ENCODE results near the gene HNRNPUL1. TPM values are rescaled to one million over a fixed set of nuclear protein-coding genes. Genes with fewer than 3 reads are reported as not detected.
A peak's percentile ranks its signal among the peaks of the same experiment; 100 is the strongest.

Gene HNRNPUL1
- total and polyA plus RNA-seq, 11 donors, result 64.2 to 138 (median 114) TPM

GRCh38 chr19:41330946-41331678, 66.9 kb downstream of the HNRNPUL1 start:
- Histone ChIP-seq H3K4me1 (peaks cover 0 to 85% (median 31%) of the 10 kb centered on the region in 12 donors), H3K27ac (no peak overlapping the region), H3K27me3 (no peaks in the 10 kb centered on the region), H3K36me3 (peaks cover 0 to 65% (median 19%) of the 10 kb centered on the region in 9 donors), H3K4me3 (no peak overlapping the region), H3K9me3 (no peaks in the 10 kb centered on the region)
- no peak for ATAC-seq
- DNase-seq, result no peak
- 61 to 74% (median 70%) methylated on average over 35 to 47 of the region's 47 CpGs for WGBS, 4 donors
- no peak for TF ChIP-seq POLR2A (IDR thresholded peaks at IDR 0.05)
- no peak for TF ChIP-seq CTCF (IDR thresholded peaks at IDR 0.05)
- intact Hi-C loops (cut with DNase I), result no loop called here

GRCh38 chr19:41332000-41332399, 67.8 kb downstream of the HNRNPUL1 start:
- Histone ChIP-seq H3K4me1 (peaks cover 0 to 76% (median 22%) of the 10 kb centered on the region in 12 donors), H3K36me3 (peaks cover 0 to 74% (median 21%) of the 10 kb centered on the region in 9 donors), H3K27me3 (no peaks in the 10 kb centered on the region), H3K4me3 (no peak overlapping the region), H3K9me3 (no peaks in the 10 kb centered on the region), H3K27ac (no peak overlapping the region)
- intact Hi-C loops (cut with DNase I), result no loop called here
- TF ChIP-seq POLR2A (IDR thresholded peaks at IDR 0.05) (no peak), CTCF (IDR thresholded peaks at IDR 0.05) (no peak)
- DNase-seq (no peak), ATAC-seq (no peak)
- WGBS, 4 donors, result 92 to 95% (median 93%) methylated on average over 14 to 16 of the region's 16 CpGs

GRCh38 chr19:41332468-41332867, 68.3 kb downstream of the HNRNPUL1 start:
- no peaks in the 10 kb centered on the region for H3K9me3 ChIP-seq
- no peak overlapping the region for H3K27ac ChIP-seq
- no peak for ATAC-seq
- H3K4me1 ChIP-seq, result peaks cover 0 to 72% (median 17%) of the 10 kb centered on the region in 12 donors
- intact Hi-C loops (cut with DNase I), result no loop called here
- DNase-seq, result no peak
- H3K27me3 ChIP-seq, result no peaks in the 10 kb centered on the region
- H3K4me3 ChIP-seq, result no peak overlapping the region
- H3K36me3 ChIP-seq, result peaks cover 0 to 79% (median 24%) of the 10 kb centered on the region in 9 donors
- 92 to 96% (median 95%) methylated on average over 5 of the region's 5 CpGs for WGBS, 4 donors
- TF ChIP-seq CTCF (IDR thresholded peaks at IDR 0.05) (no peak), POLR2A (IDR thresholded peaks at IDR 0.05) (no peak)

DNA sequence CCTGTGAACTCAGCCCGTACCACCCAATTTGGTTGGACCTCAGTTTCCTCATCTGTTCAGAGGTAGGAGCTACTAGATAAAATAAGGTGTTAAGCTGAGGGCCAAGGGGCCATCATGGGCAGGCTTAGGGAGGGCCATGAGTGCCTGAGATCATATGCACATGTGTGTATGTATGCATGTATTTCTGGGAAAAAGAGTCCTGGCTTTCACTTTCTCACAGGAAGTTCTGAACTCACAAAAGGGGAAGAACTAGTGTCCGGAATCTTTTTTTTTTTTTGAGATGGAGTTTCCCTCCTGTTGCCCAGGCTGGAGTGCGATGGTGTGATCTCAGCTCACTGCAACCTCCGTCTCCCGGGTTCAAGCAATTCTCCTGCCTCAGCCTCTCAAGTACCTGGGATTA, 70.6 kb downstream of the HNRNPUL1 start:
- Histone ChIP-seq H3K27ac (peak overlapping the region in 7 of 12 donors; percentile 23 to 88 (median 43)), H3K36me3 (peaks cover 0 to 89% (median 39%) of the 10 kb centered on the region in 9 donors), H3K4me1 (peaks cover 0 to 53% (median 5%) of the 10 kb centered on the region in 12 donors), H3K4me3 (peak overlapping the region in 1 of 12 donors; percentile 15), H3K9me3 (no peaks in the 10 kb centered on the region), H3K27me3 (no peaks in the 10 kb centered on the region)
- intact Hi-C loops (cut with DNase I), result loop anchor here in 1 of 10 donors (2.0 kb wide), 1 partner anchor 14 kb away; no protein-coding TSS in a partner anchor
- 57 to 79% (median 67%) methylated on average over 5 of the region's 5 CpGs for WGBS, 4 donors
- ATAC-seq (peak; percentile 32 to 71 (median 50)), DNase-seq (no peak)
- TF ChIP-seq CTCF (IDR thresholded peaks at IDR 0.05) (no peak), POLR2A (IDR thresholded peaks at IDR 0.05) (no peak)
